GM12892 (cell line): ENCODE measurements around the gene OPN1MW. TPM values are rescaled to one million over a fixed set of nuclear protein-coding genes. Genes with fewer than 3 reads are reported as not detected.
"Not testable (repeated sequence)": the region's sequence is repeated elsewhere in the genome, so short reads cannot be mapped to it uniquely, and the experiment has no call there.

Experiments used
- DNase-seq: peaks from one replicate; pipeline ENCODE4 v3.0.0; 2011; ENCODE audit not compliant: insufficient read length
- FAIRE-seq: peaks from 2 replicates; lab custom pipeline; 2011; peaks lifted over from hg19 to GRCh38; lab: Jason Lieb, UNC
- POLR2A ChIP-seq: IDR thresholded peaks from 2 replicates; pipeline ENCODE4 v1.6.1; 2011; ENCODE audit warnings: low read depth, low read length, control low read depth
- POLR2AphosphoS5 ChIP-seq: IDR thresholded peaks from 2 replicates; pipeline ENCODE4 v1.6.1; 2011; ENCODE audit warnings: low read depth, low read length, control low read depth
- TAF1 ChIP-seq: IDR thresholded peaks from 2 replicates; pipeline ENCODE4 v1.6.1; 2011; ENCODE audit warnings: low read depth, mild to moderate bottlenecking, control low read depth, low read length, borderline replicate concordance
- polyA plus RNA-seq: library from polyadenylated mRNA; unstranded; fragments of >200 nt; gene quantifications from one replicate; pipeline ENCODE4 v1.2.1, GENCODE V29; 2012; ENCODE audit warnings: missing spikeins, inconsistent platforms; ENCODE audit not compliant: missing spikeins

The OPN1MW gene
- polyA plus RNA-seq = not detected

GRCh38 chrX:154182296-154182695 lies at the start of gene OPN1MW:
TSS of gene OPN1MW (plus strand) at chrX:154182596. CDS start at chrX:154182678, 82 bp downstream.
- not testable (repeated sequence) for FAIRE-seq, DNase-seq

DNA sequence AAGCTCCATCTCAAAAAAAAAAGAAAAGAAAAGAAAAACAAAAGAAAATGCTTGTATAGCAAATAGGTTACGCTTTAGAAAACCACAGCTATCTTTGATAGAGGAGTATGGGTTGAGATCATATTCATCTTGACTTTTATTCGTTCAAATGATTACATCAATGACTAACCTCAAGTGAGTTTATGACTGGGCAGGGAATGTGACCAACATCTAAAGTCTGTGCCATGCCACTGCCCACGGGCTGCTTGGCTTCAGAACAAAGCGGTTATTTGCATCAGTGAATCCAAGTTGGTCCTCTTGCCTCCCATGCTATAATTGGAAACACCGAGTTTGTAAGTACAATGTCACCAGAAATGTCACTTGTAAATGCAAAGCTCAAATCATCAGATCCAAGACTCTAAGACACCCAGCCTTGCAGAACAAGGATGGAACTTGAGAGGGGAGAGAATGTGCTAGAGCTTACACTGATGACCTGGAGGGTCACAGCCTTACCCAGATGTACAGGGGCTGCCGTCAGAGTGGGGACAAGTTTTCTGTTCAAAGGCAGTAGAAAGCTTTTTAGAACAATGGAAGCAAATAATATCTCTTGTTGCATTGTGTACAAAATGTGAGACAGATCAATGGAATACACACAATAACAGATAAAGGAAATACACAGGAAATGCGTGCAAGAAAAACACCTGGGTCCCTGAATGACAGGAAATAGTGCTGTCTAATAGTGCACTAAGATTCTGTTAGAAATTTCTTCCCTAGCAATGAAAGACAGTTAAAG lies 46.8 kb upstream of the OPN1MW start:
- FAIRE-seq (no peak), DNase-seq (no peak)
- TF ChIP-seq POLR2A = no peak
- TF ChIP-seq TAF1 = no peak
- no peak for TF ChIP-seq POLR2AphosphoS5

- FAIRE-seq = no peak
- peak; percentile 61 for DNase-seq
- no peak for TF ChIP-seq TAF1
- no peak for TF ChIP-seq POLR2AphosphoS5
- no peak for TF ChIP-seq POLR2A
Measured at GRCh38 chrX:154136627-154137161, 45.7 kb upstream of the OPN1MW start.

- TF ChIP-seq POLR2AphosphoS5 (no peak), TAF1 (no peak), POLR2A (no peak)
- DNase-seq = no peak
- FAIRE-seq = no peak
Measured at GRCh38 chrX:154138857-154139256, 43.5 kb upstream of the OPN1MW start.

DNA sequence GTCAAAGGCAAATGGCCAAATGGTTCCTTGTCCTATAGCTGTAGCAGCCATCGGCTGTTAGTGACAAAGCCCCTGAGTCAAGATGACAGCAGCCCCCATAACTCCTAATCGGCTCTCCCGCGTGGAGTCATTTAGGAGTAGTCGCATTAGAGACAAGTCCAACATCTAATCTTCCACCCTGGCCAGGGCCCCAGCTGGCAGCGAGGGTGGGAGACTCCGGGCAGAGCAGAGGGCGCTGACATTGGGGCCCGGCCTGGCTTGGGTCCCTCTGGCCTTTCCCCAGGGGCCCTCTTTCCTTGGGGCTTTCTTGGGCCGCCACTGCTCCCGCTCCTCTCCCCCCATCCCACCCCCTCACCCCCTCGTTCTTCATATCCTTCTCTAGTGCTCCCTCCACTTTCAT lies 42.2 kb upstream of the OPN1MW start:
- FAIRE-seq (no peak), DNase-seq (no peak)
- TF ChIP-seq POLR2AphosphoS5 (no peak), POLR2A (no peak), TAF1 (no peak)

- DNase-seq = no peak
- FAIRE-seq = no peak
- TF ChIP-seq POLR2A = no peak
- TF ChIP-seq TAF1 = no peak
- no peak for TF ChIP-seq POLR2AphosphoS5
Measured at GRCh38 chrX:154140742-154141141, 41.7 kb upstream of the OPN1MW start.

GRCh38 chrX:154142386-154142785 lies 40.0 kb upstream of the OPN1MW start:
- FAIRE-seq = no peak
- DNase-seq = no peak
- TF ChIP-seq POLR2AphosphoS5 = no peak
- no peak for TF ChIP-seq POLR2A
- no peak for TF ChIP-seq TAF1

DNA sequence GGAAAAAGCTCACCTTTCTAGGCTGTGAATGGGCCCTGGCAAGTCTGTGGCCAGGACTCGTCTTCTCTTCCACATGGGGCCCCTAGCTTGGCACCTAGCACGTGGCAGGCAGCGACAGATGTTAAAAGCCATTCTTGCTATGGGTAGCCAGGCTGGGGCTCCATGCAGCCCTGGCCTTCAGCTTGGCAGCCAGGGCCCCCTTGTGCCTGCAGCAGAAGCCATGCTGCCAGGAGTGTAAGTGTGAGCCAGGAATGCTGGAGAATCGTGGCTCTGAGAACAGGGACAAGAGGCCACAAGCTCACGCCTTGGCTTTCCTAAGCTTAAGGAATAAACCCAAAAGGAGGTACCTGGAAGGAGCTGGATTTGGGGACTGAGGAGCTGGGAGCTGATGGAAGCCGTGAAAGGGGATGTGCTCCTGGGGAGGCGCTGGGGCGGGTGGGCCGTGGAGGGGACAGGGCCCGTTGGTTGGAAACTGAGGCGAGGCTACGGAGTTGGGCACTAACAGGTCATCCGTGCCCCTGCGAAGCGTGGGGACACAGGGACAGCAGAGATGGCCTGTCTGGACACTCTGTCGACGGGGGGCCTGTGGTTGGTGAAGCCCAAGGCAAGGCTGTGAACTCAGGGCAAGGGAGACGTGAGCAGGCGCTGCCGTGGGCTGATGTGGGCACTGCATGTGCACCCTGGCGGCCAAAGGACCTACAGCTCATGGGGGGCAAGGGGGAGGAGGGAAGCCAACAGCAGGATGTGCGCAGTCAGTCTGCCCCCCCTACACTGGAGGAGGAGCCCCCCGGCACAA lies 39.2 kb upstream of the OPN1MW start:
- FAIRE-seq = no peak
- DNase-seq = no peak
- TF ChIP-seq TAF1 (no peak), POLR2A (no peak), POLR2AphosphoS5 (no peak)

- DNase-seq, FAIRE-seq: not testable (repeated sequence)
Measured at GRCh38 chrX:154144010-154144409, 38.4 kb upstream of the OPN1MW start, which contains the start of gene OPN1LW. TSS of gene OPN1LW (plus strand) at chrX:154144243. CDS start at chrX:154144284, 41 bp downstream.

DNA sequence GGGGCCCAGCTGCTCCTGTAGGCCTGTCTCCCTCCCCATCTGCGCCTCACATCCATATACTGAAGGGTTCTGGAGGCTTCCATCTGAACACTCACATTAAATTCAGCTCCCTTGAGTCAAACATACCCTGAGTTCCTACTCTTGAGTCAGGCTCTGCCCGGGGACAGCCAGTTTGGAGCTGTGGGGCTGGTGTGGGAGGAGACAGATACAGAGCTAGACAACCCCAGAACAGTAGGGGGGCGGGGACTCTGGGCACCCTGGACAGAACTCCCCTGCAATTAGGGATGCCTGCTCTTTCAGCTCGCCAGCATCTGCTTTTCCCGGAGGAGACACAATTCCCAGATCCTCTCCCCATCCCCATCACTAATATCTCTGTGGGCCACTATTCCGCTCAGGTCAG lies 31.4 kb upstream of the OPN1MW start:
- DNase-seq, FAIRE-seq: not testable (repeated sequence)

DNA sequence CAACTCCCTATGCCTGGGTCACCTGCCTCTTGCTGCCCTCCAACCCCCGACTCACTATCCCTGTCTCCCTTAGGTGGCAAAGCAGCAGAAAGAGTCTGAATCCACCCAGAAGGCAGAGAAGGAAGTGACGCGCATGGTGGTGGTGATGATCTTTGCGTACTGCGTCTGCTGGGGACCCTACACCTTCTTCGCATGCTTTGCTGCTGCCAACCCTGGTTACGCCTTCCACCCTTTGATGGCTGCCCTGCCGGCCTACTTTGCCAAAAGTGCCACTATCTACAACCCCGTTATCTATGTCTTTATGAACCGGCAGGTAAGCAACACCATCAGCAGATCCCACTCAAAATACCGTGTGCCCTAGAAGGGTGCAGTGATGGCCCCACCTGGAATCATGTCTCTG lies 26.2 kb upstream of the OPN1MW start:
- not testable (repeated sequence) for FAIRE-seq, DNase-seq

DNA sequence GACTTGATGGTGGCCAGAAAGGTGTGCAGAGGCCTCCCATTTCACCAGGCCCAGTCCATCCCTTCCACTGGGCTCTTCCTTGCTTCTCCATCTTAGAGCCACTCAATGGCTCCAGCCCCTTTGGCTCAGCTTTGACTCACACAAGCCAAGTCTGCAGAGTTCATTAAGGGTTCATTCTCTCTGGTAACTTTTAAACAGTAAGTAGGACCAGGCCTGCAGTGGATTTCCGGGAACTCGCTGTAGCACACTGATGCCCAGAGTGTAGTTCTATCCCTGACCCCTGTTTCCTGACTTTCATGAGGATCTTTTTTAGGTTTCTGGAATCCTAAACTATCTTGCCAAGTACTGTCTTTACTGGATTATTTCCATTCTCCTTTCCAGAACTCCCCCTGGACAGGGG lies 25.2 kb upstream of the OPN1MW start:
- DNase-seq, FAIRE-seq: not testable (repeated sequence)

- not testable (repeated sequence) for FAIRE-seq, DNase-seq
Measured at GRCh38 chrX:154159345-154159744, 23.1 kb upstream of the OPN1MW start.

- FAIRE-seq, DNase-seq: not testable (repeated sequence)
Measured at GRCh38 chrX:154164902-154165301, 17.5 kb upstream of the OPN1MW start.

DNA sequence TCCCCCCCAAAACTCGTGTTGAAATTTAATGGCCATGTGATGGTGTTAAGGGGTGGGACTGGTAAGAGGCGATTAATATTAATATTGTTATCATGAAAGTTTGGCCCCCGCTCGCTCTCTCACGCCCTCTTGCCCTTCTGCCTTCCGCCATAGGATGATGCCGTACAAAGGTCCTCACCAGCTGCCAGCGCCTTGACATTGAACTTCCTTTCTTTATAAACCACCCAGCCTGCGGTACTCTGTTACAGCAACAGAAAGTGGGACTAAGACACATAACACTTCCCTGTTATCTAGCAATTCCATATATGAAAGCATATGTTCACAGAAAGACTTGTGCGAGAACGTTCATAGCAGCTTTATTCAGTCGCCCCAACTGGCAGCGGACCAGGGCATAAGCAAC lies 14.0 kb upstream of the OPN1MW start:
- FAIRE-seq, DNase-seq: not testable (repeated sequence)

DNA sequence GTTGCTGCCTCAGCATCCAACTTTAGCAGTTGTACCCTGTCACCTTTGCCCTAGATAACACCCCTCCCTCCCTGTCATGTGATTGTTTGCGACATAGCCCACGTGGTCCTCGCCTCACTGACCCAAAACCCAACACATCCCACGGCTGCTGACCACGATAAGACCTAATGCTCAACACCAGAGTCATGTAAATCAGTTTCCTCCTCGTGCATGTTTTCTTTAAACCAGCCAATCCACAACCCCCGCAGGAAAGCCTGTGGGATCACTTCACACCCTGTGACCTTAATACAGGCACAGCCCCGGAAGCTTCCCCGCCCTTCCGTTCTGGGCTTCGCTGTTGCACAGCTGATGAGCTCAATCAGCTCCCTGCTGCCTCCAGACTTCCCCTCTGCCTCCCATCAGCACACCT lies 9.9 kb upstream of the OPN1MW start:
- FAIRE-seq, DNase-seq: not testable (repeated sequence)

GRCh38 chrX:154174356-154174755 lies 8.0 kb upstream of the OPN1MW start:
- not testable (repeated sequence) for DNase-seq, FAIRE-seq

- not testable (repeated sequence) for FAIRE-seq, DNase-seq
Measured at GRCh38 chrX:154183794-154184193, 1.4 kb downstream of the OPN1MW start.
